WERI-Rb-1 (cell line): ENCODE results near the gene PIH1D1.

ENCODE experiments used
- DNase-seq: peaks from one replicate; pipeline ENCODE4 v3.0.0-alpha.2; 2020
- H3K27ac ChIP-seq: fragments of 250-450 bp; sonication (Bioruptor Pico); 2 replicates; pipeline ENCODE4 v1.5.1; 2020; ENCODE audit warnings: mild to moderate bottlenecking, moderate library complexity
- H3K27me3 ChIP-seq: fragments of 250-450 bp; sonication (Bioruptor Pico); 2 replicates; pipeline ENCODE4 v1.5.1; 2021; ENCODE audit warnings: mild to moderate bottlenecking, low read depth, moderate library complexity; ENCODE audit not compliant: insufficient read depth, severe bottlenecking
- H3K36me3 ChIP-seq: fragments of 250-450 bp; sonication (Bioruptor Pico); 2 replicates; pipeline ENCODE4 v1.5.1; 2020; ENCODE audit warnings: mild to moderate bottlenecking, moderate library complexity
- H3K4me3 ChIP-seq: 2 replicates; pipeline ENCODE4 v1.5.1; 2011; ENCODE audit warnings: low read depth, mild to moderate bottlenecking, control low read depth, low read length
- H3K9me3 ChIP-seq: fragments of 250-450 bp; sonication (Bioruptor Pico); 2 replicates; pipeline ENCODE4 v1.5.1; 2021; ENCODE audit warnings: mild to moderate bottlenecking, moderate library complexity; ENCODE audit not compliant: severe bottlenecking
- TF ChIP-seq, protein P1 (sequence below): IDR thresholded peaks from 2 replicates; pipeline ENCODE4 v1.5.1; 2011; ENCODE audit warnings: low read depth, mild to moderate bottlenecking, control low read depth, inconsistent platforms, low read length

Gene PIH1D1

DNA sequence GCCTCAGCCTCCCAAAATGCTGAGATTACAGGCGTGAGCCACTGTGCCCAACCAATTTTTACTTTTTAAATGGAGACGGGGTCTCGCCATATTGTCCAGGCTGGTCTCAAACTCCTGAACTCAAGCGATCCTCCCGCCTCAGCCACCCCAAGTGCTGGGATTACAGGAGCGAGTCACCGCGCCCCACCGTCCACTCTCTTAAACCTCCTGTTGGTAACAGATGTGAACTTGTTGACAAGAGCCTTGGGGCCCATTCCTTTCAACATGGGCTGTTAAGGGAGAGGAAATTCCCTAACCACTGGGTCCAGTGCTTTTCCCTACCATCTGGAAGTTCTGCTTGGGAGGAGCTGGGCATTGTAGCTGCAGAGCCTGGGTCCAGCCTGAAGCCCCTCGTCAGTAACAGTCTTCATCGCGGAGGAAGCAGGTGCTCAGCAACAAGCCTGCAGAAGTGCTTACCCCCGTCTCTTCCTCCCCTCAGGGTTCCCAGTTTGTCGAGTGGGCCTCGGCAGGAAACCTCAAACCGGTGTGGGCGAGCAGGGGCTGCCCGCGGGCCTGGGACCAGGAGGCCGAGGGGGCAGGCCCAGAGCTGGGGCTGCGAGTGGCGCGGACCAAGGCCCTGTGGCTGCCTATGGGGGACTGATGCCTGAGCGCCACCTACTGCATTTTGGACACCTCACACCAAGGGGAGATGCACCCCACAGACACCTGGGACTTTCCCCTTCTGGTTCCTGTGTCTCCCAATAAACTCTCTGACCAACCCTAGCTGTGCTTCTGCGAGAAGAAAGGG, 18.4 kb upstream of the PIH1D1 start:
- H3K4me3 ChIP-seq = no peak overlapping the region
- no peak for DNase-seq
- no peak overlapping the region for H3K27ac ChIP-seq
- TF ChIP-seq, protein P1, sequence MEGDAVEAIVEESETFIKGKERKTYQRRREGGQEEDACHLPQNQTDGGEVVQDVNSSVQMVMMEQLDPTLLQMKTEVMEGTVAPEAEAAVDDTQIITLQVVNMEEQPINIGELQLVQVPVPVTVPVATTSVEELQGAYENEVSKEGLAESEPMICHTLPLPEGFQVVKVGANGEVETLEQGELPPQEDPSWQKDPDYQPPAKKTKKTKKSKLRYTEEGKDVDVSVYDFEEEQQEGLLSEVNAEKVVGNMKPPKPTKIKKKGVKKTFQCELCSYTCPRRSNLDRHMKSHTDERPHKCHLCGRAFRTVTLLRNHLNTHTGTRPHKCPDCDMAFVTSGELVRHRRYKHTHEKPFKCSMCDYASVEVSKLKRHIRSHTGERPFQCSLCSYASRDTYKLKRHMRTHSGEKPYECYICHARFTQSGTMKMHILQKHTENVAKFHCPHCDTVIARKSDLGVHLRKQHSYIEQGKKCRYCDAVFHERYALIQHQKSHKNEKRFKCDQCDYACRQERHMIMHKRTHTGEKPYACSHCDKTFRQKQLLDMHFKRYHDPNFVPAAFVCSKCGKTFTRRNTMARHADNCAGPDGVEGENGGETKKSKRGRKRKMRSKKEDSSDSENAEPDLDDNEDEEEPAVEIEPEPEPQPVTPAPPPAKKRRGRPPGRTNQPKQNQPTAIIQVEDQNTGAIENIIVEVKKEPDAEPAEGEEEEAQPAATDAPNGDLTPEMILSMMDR = peak; percentile 44
- no peaks in the 10 kb centered on the region for H3K9me3 ChIP-seq
- peaks cover 7% of the 10 kb centered on the region for H3K36me3 ChIP-seq
- H3K27me3 ChIP-seq = no peaks in the 10 kb centered on the region

DNA sequence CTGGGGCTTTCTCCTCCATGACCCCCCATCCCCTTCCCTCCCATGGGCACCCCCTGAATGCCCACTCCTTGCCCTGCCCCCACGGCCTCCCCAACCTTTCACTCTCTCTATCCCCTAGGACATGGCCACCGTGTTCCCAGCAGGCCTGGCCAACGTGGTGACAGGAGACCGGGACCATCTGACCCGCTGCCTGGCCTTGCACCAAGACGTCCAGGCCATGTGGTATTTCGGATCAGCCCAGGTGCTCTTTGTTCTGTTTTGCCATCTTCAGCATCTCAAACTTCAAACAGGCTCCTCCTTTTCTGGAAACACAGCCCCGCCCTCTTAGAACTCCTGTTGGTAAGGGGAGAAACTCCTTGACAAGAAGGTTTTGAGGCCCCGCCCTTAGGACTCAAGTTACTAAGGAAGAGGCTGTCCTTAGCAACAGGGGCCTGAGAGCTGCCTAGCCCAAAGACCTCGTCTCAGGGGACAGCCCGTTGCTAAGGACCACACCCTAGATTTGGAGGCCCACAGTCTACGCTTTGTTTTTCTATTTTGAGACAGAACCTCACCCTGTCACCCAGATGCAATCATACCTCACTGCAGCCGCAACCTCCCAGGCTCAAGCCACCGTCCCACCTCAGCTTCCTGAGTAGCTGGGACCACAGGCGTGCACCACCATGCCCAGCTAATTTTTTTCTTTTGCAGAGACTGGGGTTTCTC, 17.3 kb upstream of the PIH1D1 start:
- Histone ChIP-seq H3K9me3 (no peaks in the 10 kb centered on the region), H3K27ac (no peak overlapping the region), H3K36me3 (peaks cover 11% of the 10 kb centered on the region), H3K27me3 (no peaks in the 10 kb centered on the region), H3K4me3 (no peak overlapping the region)
- TF ChIP-seq, protein P1 = no peak
- no peak for DNase-seq

DNA sequence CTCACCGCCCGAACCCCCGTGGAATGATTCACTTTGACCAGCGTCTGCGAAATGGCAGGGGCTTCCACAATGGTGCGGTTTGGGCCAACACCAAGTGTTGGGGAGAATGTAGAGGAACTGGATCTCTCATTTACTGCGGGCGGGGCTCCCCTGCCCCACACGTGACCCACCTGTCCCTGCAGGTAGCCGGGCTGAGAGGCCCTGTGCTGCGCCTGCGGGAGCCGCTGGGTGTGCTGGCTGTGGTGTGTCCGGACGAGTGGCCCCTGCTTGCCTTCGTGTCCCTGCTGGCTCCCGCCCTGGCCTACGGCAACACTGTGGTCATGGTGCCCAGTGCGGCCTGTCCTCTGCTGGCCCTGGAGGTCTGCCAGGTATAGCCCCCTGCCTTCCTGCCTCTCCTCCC, 16.6 kb upstream of the PIH1D1 start:
- H3K27ac ChIP-seq = no peak overlapping the region
- TF ChIP-seq, protein P1 = no peak
- H3K4me3 ChIP-seq = no peak overlapping the region

DNA sequence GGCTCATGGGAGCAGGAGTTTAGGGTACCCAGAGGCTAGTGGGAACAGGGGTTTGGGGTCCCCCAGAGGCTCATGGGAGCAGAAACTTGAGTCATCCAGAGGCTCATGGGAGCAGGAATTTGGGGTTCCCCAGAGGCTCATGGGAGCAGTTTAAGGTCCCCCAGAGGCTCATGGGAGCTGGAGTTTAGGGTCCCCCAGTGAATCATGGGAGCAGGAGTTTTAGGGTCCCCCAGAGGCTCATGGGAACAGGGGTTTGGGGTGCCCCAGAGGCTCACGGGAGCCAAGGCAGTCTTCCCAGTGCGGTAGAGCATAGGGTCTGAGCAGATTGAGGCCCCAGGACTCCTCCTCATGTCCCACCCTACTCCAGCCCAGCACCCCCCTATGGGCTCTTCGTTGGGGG, 13.8 kb upstream of the PIH1D1 start:
- DNase-seq = no peak
- Histone ChIP-seq H3K27ac (no peak overlapping the region), H3K36me3 (peaks cover 17% of the 10 kb centered on the region), H3K27me3 (no peaks in the 10 kb centered on the region), H3K9me3 (no peaks in the 10 kb centered on the region), H3K4me3 (no peak overlapping the region)
- TF ChIP-seq, protein P1 = no peak

More for the DNA sequence above, 16.6 kb upstream of the PIH1D1 start:
- H3K27me3 ChIP-seq = no peaks in the 10 kb centered on the region
- H3K36me3 ChIP-seq = peaks cover 11% of the 10 kb centered on the region
- H3K9me3 ChIP-seq = no peaks in the 10 kb centered on the region
- DNase-seq = no peak

DNA sequence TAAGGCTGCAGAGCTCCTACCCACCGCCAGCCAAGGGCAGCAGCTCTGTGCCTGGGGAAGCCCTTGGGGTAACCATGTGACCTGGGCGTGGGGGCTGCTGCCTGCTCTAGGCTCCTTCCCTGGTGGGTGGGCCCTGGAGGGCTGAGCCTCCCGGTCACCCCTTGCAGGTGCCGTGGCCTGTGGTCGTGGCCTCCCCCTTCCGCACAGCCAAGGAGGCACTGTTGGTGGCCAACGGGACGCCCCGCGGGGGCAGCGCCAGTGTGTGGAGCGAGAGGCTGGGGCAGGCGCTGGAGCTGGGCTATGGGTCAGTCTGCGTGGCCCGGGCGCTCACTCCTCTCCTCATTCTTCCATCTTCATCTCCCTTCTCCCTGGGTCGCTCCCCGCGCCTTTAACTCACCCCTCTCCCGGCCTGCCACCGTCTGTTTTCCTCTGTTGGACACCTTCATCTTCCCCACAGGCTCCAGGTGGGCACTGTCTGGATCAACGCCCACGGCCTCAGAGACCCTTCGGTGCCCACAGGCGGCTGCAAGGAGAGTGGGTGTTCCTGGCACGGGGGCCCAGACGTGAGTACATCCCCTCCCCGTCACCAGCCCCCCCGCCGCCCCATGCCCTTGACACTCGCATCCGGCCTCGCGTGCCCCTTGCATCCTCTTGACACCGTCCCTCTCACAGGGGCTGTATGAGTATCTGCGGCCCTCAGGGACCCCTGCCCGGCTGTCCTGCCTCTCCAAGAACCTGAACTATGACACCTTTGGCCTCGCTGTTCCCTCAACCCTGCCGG, 12.5 kb upstream of the PIH1D1 start:
- TF ChIP-seq, protein P1 = no peak
- no peak overlapping the region for H3K4me3 ChIP-seq
- no peak for DNase-seq
- H3K27me3 ChIP-seq = no peaks in the 10 kb centered on the region
- no peaks in the 10 kb centered on the region for H3K9me3 ChIP-seq
- peaks cover 19% of the 10 kb centered on the region for H3K36me3 ChIP-seq
- H3K27ac ChIP-seq = no peak overlapping the region
